Parathyroid adenoma (tissue), 2 donors: ENCODE measurements around the gene ZNF57.
A peak's percentile ranks its signal among the peaks of the same experiment; 100 is the strongest.
"Not testable (repeated sequence)": the region's sequence is repeated elsewhere in the genome, so short reads cannot be mapped to it uniquely, and the experiment has no call there.

Source experiments
- H2AFZ ChIP-seq: fragments of 300-600 bp; sonication (generic); one replicate; pipeline ENCODE4 v1.7.0; 2017; ENCODE audit warnings: antibody characterized with exemption, mild to moderate bottlenecking
- H3K27ac ChIP-seq: fragments of 300-600 bp; sonication (generic); one replicate; pipeline ENCODE4 v1.7.0; 2017
- H3K27me3 ChIP-seq: fragments of 300-600 bp; sonication (generic); one replicate; pipeline ENCODE4 v1.7.0; 2017; ENCODE audit warnings: low read length; ENCODE audit not compliant: control insufficient read depth, insufficient read depth
- H3K36me3 ChIP-seq: fragments of 300-600 bp; sonication (generic); one replicate; pipeline ENCODE4 v1.7.0; 2017; ENCODE audit warnings: low read length; ENCODE audit not compliant: control insufficient read depth, insufficient read depth
- H3K4me1 ChIP-seq: fragments of 300-600 bp; sonication (generic); one replicate; pipeline ENCODE4 v1.7.0; 2017; ENCODE audit warnings: control low read depth
- H3K4me2 ChIP-seq: fragments of 300-600 bp; sonication (generic); one replicate; pipeline ENCODE4 v1.7.0; 2017; ENCODE audit warnings: low read length
- H3K4me3 ChIP-seq: fragments of 300-600 bp; sonication (generic); one replicate; pipeline ENCODE4 v1.7.0; 2017; ENCODE audit warnings: low read depth, low read length
- H3K79me2 ChIP-seq: fragments of 300-600 bp; sonication (generic); one replicate; pipeline ENCODE4 v1.7.0; 2017; ENCODE audit warnings: control low read depth
- H3K9ac ChIP-seq: fragments of 300-600 bp; sonication (generic); one replicate; pipeline ENCODE4 v1.7.0; 2017; ENCODE audit warnings: mild to moderate bottlenecking
- H3K9me3 ChIP-seq: fragments of 300-600 bp; sonication (generic); one replicate; pipeline ENCODE4 v1.7.0; 2017; ENCODE audit warnings: low read length; ENCODE audit not compliant: control insufficient read depth
- TF ChIP-seq, protein P1 (sequence below): fragments of 300-600 bp; sonication (generic); IDR thresholded peaks from one replicate; pipeline ENCODE4 v1.7.0; 2017; ENCODE audit warnings: antibody characterized with exemption, mild to moderate bottlenecking
- donor health status: primary hyperparathyroidism.

ZNF57 gene

DNA sequence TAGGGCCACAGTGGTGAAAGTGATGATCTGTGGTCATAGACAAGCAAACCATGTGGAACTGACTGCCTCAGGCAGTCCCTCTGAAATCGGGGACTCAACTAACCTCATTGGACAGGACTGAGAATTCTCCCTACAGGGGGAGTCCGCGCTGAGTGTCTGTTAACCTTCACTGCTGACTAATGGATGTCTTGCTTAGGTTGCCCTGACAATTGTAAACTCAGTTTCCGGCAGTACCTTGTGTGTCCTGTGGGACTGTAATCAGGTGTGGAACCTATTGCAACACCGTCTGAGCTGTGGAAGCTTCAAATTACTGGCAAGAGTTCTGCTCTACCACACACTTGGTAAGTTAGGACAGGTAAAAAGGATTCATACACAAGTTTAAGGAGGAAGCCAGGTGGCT, 22.3 kb downstream of the ZNF57 start:
- Histone ChIP-seq H2AFZ (peak overlapping the region; percentile 58), H3K4me2 (peak overlapping the region; percentile 22), H3K27me3 (no peaks in the 10 kb centered on the region), H3K9me3 (peaks cover 2% of the 10 kb centered on the region), H3K36me3 (no peaks in the 10 kb centered on the region), H3K27ac (peak overlapping the region; percentile 93), H3K4me3 (peak overlapping the region; percentile 15), H3K79me2 (no peaks in the 10 kb centered on the region), H3K4me1 (peaks cover 9% of the 10 kb centered on the region), H3K9ac (no peak overlapping the region)
- TF ChIP-seq, protein P1, sequence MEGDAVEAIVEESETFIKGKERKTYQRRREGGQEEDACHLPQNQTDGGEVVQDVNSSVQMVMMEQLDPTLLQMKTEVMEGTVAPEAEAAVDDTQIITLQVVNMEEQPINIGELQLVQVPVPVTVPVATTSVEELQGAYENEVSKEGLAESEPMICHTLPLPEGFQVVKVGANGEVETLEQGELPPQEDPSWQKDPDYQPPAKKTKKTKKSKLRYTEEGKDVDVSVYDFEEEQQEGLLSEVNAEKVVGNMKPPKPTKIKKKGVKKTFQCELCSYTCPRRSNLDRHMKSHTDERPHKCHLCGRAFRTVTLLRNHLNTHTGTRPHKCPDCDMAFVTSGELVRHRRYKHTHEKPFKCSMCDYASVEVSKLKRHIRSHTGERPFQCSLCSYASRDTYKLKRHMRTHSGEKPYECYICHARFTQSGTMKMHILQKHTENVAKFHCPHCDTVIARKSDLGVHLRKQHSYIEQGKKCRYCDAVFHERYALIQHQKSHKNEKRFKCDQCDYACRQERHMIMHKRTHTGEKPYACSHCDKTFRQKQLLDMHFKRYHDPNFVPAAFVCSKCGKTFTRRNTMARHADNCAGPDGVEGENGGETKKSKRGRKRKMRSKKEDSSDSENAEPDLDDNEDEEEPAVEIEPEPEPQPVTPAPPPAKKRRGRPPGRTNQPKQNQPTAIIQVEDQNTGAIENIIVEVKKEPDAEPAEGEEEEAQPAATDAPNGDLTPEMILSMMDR = peak; percentile 47

DNA sequence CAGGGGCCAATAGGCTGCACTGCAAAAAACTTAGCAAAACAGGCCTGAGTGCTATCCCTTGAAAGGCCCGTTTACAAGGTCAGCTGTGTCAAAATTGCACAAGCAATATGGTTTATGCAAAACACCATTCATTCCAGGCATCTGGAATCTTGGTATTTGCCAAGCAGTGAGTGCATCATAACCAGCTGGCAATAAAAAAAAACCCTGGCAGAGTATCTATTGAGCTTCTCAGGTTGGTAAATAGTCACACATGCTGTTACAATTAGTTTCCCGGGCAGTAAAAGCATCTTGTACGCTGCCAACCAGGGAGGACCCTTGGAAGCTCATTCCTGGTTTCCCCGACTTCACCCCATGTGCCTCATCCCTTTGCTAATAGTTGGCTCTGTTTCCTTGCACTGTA, 22.8 kb downstream of the ZNF57 start:
- Histone ChIP-seq H3K9ac (no peak overlapping the region), H3K27ac (peak overlapping the region; percentile 93), H3K9me3 (no peaks in the 10 kb centered on the region), H3K27me3 (no peaks in the 10 kb centered on the region), H3K4me3 (peak overlapping the region; percentile 15), H3K4me1 (peaks cover 9% of the 10 kb centered on the region), H3K79me2 (no peaks in the 10 kb centered on the region), H3K36me3 (no peaks in the 10 kb centered on the region), H3K4me2 (peak overlapping the region; percentile 22), H2AFZ (peak overlapping the region; percentile 58)
- TF ChIP-seq, protein P1 = no peak

DNA sequence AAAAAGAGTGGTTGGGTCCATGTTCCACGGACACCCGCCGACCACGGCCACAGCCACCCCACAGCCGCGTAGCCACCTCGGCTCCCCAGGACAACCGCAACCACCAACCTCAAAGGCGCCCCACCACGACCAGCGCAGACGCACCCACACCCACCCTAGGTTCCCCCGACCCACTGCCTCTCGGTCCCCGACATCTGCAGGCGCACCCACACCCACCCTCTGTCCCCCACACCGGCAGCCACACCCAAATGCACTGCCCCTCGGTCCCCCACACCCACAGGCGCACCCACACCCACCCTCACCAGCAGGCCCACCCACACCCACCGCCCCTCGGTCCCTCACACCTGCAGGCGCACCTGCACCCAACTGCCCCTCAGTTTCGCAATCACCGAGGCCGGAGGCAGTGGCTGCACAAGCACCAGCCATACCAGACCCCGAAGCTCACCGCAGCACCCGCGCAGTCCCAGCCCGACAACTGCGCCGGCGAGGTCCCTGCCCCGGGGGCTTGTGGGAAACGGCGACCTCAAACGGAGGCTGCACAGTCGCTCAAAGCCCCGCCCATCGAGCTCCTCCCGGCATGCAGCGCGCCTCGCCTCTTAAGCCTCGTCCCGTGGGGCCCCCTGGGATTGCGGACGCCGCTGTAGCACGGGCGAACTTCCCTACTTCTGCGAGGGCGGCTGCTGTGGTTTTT, 25.8 kb downstream of the ZNF57 start:
- Histone ChIP-seq H3K4me1 (peaks cover 9% of the 10 kb centered on the region), H3K9ac (no peak overlapping the region), H3K27ac (no peak overlapping the region), H3K36me3 (no peaks in the 10 kb centered on the region), H2AFZ (no peak overlapping the region), H3K4me3 (no peak overlapping the region), H3K9me3 (no peaks in the 10 kb centered on the region), H3K27me3 (no peaks in the 10 kb centered on the region), H3K79me2 (no peaks in the 10 kb centered on the region), H3K4me2 (no peak overlapping the region)
- TF ChIP-seq, protein P1 = no peak

DNA sequence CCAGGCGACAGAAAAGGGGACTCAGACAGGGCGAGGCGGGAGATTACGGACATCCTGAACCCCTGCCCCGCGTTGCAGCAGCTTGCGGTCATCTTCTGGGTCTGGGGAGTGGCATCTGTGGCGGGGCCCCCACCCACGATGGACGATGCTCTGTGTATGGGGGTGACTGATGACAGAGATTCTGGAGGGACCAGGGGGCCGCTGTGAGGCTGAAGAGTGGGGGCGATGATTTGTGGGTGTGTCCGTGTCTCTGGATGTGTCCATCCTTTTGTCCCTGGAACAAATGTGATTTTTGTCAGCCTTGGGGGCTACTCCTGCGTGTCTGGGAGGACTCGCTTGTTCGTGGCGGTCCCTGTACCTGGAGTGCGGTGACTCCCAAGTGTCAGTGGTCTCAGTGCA, 26.3 kb downstream of the ZNF57 start:
- Histone ChIP-seq H2AFZ (no peak overlapping the region), H3K4me3 (no peak overlapping the region), H3K9ac (no peak overlapping the region), H3K36me3 (no peaks in the 10 kb centered on the region), H3K27ac (no peak overlapping the region), H3K4me2 (no peak overlapping the region), H3K4me1 (peaks cover 9% of the 10 kb centered on the region), H3K27me3 (no peaks in the 10 kb centered on the region), H3K9me3 (no peaks in the 10 kb centered on the region), H3K79me2 (no peaks in the 10 kb centered on the region)
- TF ChIP-seq, protein P1 = no peak

DNA sequence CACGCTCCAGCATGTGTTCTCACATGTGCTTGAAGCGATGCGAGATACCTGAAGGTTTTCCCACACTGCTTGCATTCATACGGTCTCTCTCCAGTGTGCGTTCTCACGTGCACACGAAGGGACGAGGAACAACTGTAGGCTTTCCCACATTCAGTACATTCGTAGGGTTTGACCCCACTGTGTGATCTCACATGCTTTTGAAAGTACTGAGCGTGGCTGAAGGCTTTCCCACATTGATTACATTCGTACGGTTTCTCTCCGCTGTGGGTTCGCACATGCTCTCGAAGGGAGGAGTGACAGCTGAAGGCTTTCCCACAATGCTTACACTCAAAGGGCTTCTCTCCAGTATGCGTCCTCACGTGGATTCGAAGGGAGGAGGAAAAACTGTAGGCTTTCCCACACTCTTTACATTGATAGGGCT, 32.8 kb downstream of the ZNF57 start:
- Histone ChIP-seq H2AFZ (no peak overlapping the region), H3K4me3 (no peak overlapping the region), H3K27ac (no peak overlapping the region), H3K9me3 (peaks cover 4% of the 10 kb centered on the region), H3K4me2 (no peak overlapping the region), H3K79me2 (no peaks in the 10 kb centered on the region), H3K27me3 (no peaks in the 10 kb centered on the region), H3K36me3 (peaks cover 6% of the 10 kb centered on the region), H3K4me1 (no peaks in the 10 kb centered on the region), H3K9ac (no peak overlapping the region)
- TF ChIP-seq, protein P1 = no peak

DNA sequence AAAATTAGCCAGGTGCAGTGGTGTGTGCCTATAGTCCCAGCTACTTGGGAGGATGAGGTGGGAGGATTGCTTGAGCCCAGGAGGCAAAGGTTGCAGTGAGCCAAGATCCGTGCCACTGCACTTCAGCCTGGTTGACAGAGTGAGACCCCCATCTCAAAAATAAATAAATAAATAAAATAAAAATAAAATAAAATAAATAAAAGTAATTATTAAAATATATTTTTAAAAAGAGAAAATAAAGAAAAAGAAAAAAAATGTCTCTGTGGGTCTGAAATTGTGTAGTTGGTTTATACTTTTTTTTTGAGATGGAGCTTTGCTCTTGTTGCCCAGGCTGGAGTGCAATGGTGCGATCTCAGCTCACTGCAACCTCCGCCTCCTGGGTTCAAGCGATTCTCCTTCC, 35.1 kb downstream of the ZNF57 start:
- not testable (repeated sequence) for H3K27ac ChIP-seq, H3K9ac ChIP-seq, H2AFZ ChIP-seq, H3K9me3 ChIP-seq, H3K4me2 ChIP-seq, H3K36me3 ChIP-seq, H3K4me1 ChIP-seq, H3K4me3 ChIP-seq, H3K27me3 ChIP-seq, H3K79me2 ChIP-seq
